CD4-positive, alpha-beta T cell treated with Interleukin-2 at 100 ng/mL for 4 hours (primary cell): ENCODE results near the gene NSF.
"Not testable (repeated sequence)": the region's sequence is repeated elsewhere in the genome, so short reads cannot be mapped to it uniquely, and the experiment has no call there.

Source experiments
- DNase-seq: peaks from one replicate; pipeline ENCODE4 v3.0.0-alpha.2; 2020; ENCODE audit warnings: low spot score

The NSF gene

DNA sequence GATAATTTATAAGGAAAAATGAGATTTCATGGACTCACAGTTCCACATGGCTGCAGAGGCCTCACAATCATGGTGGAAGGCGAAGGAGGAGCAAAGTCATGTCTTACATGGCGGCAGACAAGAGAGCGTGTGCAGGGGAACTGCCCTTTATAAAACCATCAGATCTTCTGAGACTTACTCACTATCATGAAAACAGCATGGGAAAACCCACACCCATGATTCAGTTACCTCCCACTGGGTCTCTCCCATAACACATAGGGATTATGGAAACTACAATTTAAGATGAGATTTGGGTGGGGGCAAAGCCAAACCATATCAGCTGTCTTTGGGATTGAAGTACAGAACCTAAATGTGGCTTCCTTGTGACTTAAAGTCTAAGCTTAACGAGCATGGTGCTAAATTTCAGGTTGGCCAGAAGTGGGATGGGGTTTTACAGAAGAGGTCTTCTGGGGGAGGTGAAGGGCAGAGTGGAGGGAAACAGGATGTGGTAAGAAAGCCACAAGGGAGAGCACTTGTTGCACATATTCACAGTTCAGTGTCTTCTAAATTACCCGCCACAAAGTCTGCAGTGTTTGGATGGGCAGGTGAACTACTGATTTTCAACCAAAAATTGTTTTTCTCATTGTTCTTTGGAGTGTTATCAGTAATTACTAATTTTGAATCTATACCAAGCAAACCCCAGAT is 38.4 kb downstream of the NSF start:
- not testable (repeated sequence) for DNase-seq

DNA sequence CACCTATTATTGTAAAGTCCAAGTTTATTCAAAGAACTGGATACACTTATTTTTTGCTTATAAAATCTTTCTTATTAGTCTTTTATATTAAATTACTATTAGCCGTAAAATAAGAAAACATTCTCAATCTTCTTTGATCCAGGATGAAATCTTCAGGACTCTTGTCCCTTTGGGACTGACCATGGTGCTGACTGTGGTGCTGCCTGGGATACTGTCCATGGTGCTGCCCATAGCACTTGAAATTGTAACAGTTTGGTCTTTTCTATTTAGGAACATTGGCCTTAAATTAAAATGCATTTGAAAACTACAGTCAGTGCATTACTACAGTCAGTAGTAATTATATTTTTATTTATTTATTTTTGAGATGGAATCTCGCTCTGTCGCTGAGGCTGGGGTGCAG is 41.7 kb downstream of the NSF start:
- DNase-seq: not testable (repeated sequence)

DNA sequence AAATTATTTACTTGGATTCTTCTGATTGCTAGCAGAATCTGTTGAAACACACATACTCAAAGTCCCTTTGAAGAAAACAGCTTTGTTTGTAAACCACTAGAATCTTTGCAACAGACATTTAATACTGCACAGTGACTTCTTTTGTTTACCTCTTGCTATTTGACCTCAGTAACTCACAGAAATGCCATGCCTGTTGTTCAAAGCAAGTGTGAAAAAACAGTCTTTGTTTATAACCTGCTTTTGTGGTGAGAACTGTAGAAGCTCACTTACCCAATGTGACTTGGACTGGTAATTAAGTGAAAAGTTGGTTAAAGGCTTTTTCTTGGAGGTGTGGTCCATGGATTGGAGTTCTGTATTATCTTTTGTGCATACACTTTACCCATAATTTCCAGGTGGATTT is 44.4 kb downstream of the NSF start:
- DNase-seq: not testable (repeated sequence)

DNA sequence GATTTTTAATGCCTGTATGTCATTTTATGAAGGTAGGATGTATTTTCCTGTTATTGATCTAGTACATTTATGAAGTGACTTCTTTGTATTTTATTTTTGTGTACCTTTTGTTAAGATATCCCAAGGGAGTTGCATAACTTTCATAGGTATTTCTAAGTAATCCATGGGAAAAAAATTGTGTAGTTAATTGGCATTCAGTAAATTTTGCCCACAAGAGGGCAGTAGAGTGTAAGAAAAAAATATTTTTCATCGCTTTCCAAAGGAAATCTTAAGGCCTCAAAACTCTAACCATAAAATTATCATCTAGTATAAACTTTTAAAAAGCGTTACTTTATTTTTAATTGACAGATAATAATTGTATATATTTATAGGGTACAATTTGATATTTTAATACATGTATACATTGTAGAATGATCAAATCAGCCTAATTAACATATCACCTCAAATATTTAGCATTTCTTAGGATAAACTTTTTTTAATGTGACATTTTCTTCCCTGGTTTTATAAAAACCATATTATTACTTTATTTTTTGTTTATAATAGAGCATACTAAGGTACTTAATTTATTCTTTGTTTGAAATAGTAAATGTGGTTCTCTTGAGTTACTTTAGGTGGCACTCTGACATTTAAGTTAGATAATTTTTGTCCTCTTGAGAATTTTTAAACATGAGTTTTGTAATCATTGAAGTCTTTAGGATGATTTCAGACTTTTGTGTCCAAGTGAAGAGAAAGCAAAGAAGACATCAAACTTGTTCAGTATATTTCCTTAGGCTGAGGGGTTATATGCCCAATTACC is 51.6 kb downstream of the NSF start:
- not testable (repeated sequence) for DNase-seq

DNA sequence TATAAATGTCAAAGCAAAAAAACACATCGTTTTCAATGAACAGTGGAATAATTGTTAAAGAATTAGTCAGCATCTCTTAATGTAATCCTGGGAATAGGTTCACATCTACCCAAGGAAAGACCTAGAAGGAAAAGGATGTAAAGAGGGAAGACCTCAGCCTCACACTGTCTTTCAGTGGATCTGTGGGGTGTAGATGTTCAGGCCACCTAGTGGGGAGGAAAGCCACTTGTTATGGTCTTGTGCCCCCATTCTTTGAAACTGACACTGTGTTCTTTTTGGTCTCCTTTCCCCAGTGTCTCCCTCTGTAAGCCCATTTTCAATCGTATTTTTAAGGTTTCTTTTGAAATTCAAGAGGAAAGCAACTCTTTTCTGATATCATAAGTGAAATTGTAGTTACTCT is 56.8 kb downstream of the NSF start:
- not testable (repeated sequence) for DNase-seq

DNA sequence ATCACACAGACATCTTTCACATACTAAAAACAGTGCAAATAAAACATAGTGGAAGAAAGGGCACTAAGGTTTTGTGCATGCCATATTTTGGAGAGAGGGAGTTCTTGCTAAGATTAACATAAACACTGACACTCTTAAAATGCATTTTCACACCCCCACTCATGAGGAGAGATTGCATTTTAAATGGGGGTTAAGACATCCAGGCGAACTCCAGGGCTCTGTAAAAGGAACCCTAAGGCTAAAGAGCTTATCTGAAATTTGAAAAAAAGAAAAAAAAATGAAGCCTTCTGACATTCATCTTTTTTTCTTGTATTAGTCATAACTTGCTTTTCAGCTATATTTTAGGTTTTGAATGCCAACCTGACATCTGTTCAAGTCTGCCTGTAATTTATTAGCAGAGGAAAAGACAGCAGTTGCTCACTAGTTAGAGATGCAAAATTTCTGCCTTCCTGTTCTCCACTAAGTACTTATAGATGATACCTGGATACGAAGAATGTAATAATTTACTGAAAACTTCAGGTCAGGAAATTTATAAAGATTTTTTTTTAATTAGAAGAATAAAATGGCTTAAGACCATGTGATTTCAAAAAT is 57.3 kb downstream of the NSF start:
- not testable (repeated sequence) for DNase-seq

DNA sequence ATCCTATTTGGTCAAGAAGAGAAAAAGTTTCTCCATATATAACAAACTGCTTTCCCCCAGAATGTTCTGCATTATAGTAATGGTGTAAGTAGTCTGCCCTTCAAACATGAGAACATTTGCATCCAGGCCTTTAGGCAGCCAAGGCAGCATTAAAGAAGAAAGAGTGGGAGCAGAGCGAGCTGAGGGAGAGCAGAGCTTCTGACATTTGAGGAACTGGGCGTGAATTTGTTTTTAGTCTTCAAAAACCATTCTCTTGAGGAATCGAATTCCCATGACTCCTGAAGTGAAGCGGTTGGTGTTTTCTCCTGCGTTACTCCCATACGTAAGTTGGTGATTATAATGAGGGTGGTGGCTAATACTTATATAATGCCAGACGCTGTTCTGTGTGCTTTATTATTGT is 58.8 kb downstream of the NSF start:
- not testable (repeated sequence) for DNase-seq

DNA sequence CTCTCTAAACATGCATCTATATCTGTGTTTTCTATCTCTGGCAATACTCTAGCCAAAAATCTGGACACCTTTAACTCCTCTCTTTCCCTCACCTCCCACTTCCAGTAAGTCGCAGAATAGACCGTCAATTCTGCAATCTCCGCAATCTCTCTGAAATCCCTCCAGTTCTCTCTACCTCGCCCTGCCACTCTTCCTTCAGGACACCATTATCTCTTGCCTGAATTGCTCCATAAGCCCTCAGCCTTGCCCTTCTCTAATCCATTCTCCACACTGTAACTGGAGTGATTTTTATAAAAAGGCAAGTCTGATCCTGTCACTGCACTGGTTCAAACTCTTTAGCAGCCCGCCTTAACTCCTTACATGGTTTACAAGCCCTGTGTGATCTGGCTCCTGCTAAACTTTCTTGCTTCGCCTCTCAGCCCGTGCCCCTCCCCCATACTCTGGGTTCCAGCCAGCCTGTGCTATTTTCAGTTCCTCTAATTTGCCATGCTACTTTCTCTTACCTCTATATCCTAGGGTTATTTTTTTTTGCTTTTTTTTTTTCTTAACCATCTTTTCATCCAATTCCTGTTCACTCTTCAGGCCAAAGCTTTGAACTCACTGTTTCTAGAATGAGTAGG is 61.7 kb downstream of the NSF start:
- not testable (repeated sequence) for DNase-seq

DNA sequence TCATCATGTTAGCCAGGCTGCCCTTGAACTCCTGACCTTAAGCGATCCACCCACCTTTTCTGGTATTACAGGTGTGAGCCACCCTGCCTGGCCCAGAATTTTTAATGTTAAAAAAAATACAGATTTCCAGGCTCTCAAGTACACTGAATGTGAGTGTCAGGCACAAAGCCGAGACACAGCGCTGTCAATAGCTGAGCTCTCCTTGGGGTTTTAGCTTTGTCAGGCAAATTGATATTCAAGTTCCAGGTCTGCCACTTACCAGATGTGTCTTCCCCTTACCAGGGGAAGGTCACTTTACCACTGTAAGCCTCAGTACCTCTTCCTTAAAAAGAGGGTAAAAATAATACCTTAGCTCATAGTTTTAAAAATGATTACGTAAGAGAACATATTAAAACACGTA is 67.8 kb downstream of the NSF start:
- DNase-seq: not testable (repeated sequence)

DNA sequence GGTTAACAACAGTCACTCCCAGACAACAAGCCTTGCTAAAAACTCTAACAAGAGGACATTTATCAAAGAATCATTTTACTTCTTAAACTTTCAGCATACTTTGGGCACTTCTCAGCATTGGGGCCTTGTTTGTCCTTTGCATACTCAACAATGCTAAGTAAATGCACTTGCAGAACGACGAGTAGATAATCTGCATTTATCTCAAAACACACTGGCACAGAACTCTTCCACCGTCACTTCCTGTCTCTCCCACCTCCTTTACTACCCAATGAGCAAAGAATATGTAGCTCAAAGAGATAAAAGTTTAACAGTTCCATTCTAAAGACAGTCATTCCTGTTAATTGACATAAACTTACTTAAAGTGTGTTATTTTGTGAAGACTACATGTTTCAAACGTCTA is 69.2 kb downstream of the NSF start:
- not testable (repeated sequence) for DNase-seq

DNA sequence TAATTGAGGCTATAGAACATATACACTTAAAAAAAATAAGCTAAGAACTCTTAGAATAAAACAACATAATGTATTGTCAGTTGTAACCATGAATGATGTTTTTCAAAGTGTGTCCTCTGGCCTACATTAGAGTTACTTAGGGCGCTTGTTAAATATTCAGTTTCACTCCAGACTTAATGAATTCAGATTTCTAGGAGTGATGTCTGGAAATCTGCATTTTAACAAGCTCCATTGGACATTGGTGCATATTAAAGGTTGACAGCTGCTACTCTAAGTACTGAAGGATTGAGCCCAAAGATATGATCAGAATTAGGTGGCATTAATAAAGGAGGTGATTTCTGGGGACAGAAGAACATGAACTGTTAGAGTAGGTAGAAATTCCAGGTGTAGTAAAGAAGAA is 72.7 kb downstream of the NSF start:
- not testable (repeated sequence) for DNase-seq

DNA sequence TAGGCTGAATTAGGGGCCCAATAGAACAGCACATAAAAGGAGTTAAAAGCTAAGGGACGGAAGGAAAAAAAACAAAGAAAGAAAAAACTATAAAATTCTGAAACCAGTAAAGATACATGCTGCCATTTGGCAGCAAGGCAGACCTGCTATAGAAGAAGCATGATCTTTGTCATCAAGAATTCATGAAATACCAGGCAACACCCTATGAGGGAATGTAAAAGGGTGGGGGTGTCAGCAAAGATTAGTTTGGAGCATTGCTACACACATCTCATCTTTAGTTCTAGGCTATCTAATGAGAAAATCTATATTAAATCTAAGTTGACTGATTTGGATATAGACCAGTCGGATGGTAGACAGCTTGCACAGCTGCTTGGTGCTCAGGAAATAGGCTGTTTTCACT is 73.1 kb downstream of the NSF start:
- not testable (repeated sequence) for DNase-seq

DNA sequence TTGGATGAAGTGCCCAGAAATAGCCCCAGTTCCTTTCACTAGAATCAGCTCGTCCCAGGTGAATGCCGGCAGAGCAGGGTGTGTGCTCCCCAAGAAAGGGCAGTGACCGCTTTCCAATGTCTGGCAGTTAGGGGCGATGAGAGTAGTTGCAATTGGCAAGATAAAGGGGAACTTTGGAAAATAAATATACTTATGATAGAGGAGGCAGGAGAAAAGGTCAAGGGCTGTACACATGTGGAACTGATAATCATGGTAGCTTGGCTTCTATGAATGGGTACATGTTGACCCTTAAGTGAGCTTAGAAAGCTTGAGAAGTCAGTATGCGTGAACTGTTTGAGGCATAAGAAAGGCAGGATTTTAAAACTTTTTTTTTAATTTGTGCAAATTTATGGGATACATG is 75.5 kb downstream of the NSF start:
- not testable (repeated sequence) for DNase-seq

DNA sequence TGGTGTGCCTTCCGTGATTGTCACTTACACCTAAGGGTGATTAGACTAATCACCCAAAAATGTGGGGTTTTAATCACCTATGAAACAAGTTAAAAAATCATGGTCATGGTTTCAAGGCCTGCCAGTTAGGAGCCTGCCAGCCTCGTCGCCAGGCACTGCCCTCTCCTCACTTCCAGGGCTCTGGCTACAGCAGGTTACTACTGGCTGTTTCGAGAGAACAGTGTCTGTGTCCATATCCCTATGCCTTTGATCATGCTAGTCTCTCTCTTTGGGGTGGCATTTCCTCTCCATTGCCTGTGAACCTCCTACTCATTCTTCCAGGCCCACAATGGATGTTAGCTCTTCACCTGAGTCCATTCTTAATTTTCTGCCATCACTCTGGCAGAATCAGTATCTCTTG is 80.3 kb downstream of the NSF start:
- not testable (repeated sequence) for DNase-seq

DNA sequence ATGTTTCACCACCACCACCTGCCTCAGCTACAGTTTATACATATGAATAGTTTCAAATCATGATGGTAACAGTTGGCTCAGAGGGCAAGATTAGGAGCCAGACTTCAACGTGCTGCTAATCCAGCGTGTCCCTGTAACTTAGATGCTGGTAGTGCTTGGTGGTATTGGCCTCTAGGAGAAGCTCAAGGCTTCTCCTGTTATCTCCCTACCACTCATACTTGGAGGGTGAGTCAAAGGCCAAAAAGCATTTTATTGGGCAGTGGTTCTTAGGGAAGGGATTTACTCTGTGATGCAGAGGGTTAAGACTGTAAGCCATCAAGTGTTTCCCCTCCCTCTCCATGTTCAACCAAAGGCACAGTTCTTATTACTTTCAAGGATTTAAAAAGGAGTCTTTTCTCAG is 82.3 kb downstream of the NSF start:
- DNase-seq: not testable (repeated sequence)

DNA sequence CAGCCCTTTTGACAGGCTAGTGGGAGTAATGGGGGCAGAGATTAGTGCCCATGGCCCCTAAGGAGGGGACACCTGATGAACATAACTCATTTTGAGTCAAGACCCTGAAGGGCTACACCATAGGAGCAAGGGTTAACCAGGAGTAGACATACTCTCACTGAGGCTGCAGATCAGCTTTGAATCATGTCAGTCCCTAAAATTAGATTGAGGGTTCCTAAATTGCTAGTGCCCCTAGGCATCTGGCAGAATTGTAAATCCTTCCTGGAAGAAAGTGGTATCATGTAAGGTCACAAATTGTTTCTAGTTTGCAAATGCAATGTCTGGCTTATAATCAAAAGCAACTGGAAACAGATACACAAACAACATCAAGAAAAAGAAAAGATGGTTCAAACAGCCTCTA is 87.3 kb downstream of the NSF start:
- DNase-seq: not testable (repeated sequence)

DNA sequence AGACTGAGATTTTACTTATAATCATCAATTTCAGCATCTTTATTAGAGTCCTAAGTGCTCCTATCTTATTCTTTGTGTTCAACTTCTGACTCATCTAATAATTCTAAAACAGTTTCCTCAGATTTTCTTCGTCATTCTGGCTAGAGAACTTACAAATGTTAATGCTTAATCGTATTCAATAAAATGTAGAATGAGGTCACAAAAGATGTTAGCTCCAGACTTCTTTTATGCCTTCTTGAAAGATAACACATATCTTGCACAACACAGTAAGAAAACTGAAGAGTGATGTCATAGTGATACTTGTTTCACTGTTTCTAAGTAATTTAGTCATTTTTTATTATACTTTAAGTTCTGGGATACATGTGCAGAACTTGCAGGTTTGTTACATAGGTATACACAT is 93.2 kb downstream of the NSF start:
- not testable (repeated sequence) for DNase-seq

DNA sequence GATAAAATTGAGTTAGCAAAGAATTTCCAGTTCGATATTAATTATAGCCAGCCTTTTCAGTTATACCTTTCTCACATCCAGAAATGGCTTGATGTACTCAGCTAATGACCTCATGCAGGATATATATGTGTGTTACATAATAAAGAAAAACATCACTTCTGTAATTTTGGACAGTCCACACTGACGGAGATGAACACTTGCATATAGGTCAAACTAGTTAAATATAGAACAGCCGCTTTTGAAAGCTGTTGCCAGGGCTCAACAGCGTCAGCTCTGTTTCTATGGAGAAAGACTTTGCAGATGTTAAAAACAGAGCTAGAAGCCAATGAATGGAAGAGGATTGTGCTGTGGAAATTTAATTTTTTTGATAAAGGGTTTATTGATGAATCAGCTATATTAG is 94.8 kb downstream of the NSF start:
- not testable (repeated sequence) for DNase-seq

DNA sequence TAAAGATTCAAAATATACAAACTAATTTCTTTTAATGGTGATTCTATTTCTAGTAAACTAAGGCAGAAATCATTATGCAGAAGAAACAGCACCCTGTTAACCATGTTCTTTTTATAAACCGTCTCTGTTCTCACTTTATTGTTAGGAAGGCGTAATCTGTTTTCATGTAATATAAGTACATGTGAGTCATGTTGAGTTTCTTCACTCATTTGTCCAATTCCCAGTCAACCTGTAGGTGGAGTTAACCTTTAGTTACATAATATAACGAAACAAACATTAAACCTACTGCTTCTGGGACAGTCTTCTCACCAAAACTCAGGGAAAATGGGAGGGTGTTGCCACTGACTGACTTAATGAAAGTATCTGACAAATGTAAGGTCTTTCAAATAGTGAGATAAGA is 101.7 kb downstream of the NSF start:
- DNase-seq: not testable (repeated sequence)

DNA sequence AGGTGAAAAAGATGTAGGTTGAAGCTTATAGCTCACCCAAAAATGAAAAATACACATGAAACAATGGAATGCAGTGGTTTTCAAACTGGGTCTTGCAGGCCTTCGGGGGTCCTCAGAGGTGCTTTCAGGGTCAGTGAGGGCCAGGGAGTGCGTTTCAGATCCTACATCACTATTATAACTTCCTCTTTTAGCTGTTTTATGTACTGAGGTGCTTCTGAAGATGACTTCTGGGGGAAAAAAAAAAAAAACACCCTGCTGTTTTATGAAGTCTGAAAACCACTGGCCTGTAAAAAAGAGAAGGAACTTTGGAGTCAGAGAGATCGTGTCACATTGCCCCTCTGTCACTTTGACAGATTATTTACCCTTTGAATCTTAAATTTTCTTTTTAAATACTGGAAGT is 102.8 kb downstream of the NSF start:
- not testable (repeated sequence) for DNase-seq

DNA sequence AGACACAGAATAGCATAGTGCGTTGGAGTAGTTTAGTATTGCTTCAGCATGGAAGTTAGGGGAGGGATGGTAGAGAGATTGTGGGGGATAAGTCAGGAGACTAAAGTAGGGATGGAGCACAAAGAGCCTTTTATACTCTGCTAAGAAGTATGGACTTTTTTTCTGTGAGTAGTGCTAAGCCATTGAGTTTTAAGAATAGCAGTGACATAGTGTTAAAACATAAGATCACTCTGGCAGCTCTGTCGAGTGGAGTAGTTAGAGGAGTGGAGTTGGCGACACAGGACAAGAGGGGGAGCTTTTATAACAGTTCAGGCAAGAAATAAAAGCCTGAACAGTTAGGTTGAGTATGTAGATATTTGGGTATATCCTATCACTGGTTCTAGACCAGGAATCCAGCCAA is 106.1 kb downstream of the NSF start:
- not testable (repeated sequence) for DNase-seq

DNA sequence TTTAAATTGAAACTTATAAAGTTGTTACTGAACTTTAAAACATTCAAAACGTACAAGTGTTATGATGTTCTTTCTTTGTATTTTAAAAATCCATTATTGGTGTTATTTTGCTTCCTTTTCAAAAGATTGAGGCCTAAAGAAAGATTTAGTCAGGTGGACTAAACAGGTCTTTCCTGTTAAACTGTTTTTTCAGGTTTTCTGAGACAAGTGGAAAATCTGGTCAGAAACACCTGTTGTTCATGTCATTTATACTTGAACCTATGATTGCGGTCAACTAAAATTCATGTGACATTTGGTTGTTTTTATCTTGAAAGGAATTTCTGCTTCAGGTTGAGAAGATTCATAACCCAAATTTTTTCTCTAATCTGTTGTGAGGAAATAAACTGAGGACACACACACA is 108.5 kb downstream of the NSF start:
- DNase-seq: not testable (repeated sequence)

DNA sequence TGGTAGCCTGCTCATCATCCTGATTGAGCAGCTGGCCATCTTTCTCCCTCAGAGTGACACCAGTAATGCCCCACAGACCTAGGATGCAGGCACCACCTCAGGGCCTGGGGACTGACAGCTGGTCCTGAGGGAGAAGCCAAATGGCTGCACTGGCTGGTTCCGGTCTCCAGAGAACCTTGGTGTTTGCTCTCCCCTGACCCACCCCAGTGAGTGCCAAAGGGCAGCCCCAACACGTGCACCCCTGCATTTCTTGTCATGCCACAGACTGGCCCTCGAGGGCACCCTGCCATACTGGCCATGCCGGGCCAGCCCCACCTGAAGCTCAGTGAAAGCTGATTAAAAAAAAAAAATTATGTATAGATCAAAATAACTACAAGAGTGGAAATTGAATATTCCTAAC is 127.5 kb downstream of the NSF start:
- no peak for DNase-seq
